ENCODE measurements around the gene KRTCAP2.
"Not testable (repeated sequence)": the region's sequence is repeated elsewhere in the genome, so short reads cannot be mapped to it uniquely, and the experiment has no call there.

Gene KRTCAP2

GRCh38 chr1:155168456-155169210 is 4.5 kb downstream of the KRTCAP2 start:
- DNase-seq (ENCODE audit: low read depth) = no peak

GRCh38 chr1:155168105-155168445 is 5.0 kb downstream of the KRTCAP2 start:
- not testable (repeated sequence) for DNase-seq (ENCODE audit: low read depth)

- DNase-seq (ENCODE audit: low read depth) = peak; percentile 76
Measured at GRCh38 chr1:155167166-155168104, 5.7 kb downstream of the KRTCAP2 start.

GRCh38 chr1:155166471-155167165 is 6.5 kb downstream of the KRTCAP2 start:
- no peak for DNase-seq (ENCODE audit: low read depth)

- no peak for DNase-seq (ENCODE audit: low read depth)
Measured at GRCh38 chr1:155166051-155166470, 7.0 kb downstream of the KRTCAP2 start.

GRCh38 chr1:155164625-155165024 is 8.5 kb downstream of the KRTCAP2 start:
- not testable (repeated sequence) for DNase-seq (ENCODE audit: low read depth)

- not testable (repeated sequence) for DNase-seq (ENCODE audit: low read depth)
Measured at GRCh38 chr1:155163785-155164184, 9.3 kb downstream of the KRTCAP2 start.

- DNase-seq (ENCODE audit: low read depth) = not testable (repeated sequence)
Measured at GRCh38 chr1:155162631-155163030, 10.5 kb downstream of the KRTCAP2 start.

- no peak for DNase-seq (ENCODE audit: low read depth)
Measured at GRCh38 chr1:155160128-155160527, 13.0 kb downstream of the KRTCAP2 start.

- no peak for DNase-seq (ENCODE audit: low read depth)
Measured at GRCh38 chr1:155158991-155159390, 14.1 kb downstream of the KRTCAP2 start.

- DNase-seq (ENCODE audit: low read depth) = not testable (repeated sequence)
Measured at GRCh38 chr1:155155996-155156643, 17.0 kb downstream of the KRTCAP2 start.

- no peak for DNase-seq (ENCODE audit: low read depth)
Measured at GRCh38 chr1:155145491-155145890, 27.6 kb downstream of the KRTCAP2 start.

GRCh38 chr1:155141749-155142148 is 31.4 kb downstream of the KRTCAP2 start:
- no peak for DNase-seq (ENCODE audit: low read depth)

- no peak for DNase-seq (ENCODE audit: low read depth)
Measured at GRCh38 chr1:155140630-155140953, 32.5 kb downstream of the KRTCAP2 start.

GRCh38 chr1:155139895-155140629 is 33.0 kb downstream of the KRTCAP2 start, which contains the start of gene DPM3:
TSS of gene DPM3 (minus strand) at chr1:155140531. CDS start at chr1:155140240, 291 bp downstream.
- peak; percentile 81 for DNase-seq (ENCODE audit: low read depth)

GRCh38 chr1:155137154-155137949 is 35.8 kb downstream of the KRTCAP2 start:
- no peak for DNase-seq (ENCODE audit: low read depth)

GRCh38 chr1:155136748-155137147 is 36.4 kb downstream of the KRTCAP2 start:
- no peak for DNase-seq (ENCODE audit: low read depth)

GRCh38 chr1:155135415-155136028 is 37.6 kb downstream of the KRTCAP2 start, which contains the start of gene SLC50A1:
TSS of gene SLC50A1 (plus strand) at chr1:155135852. CDS start at chr1:155135912, 60 bp downstream.
- peak; percentile 81 for DNase-seq (ENCODE audit: low read depth)

GRCh38 chr1:155134880-155135414 is 38.2 kb downstream of the KRTCAP2 start:
- no peak for DNase-seq (ENCODE audit: low read depth)

Data from stimulated activated CD8-positive, alpha-beta memory T cell treated with anti-CD3 and anti-CD28 coated beads, Interleukin-15, amount 100 ng/mL, for 1 hour (primary cell).